A549 (cell line): ENCODE data around the gene TXN. TPM values are rescaled to one million over a fixed set of nuclear protein-coding genes. Genes with fewer than 3 reads are reported as not detected.

ENCODE experiments used
- ATAC-seq, 2 experiments: fragments of 200-7000 bp in 1 of 2; fragments of >200 bp in 1 of 2; cut with Nextera tagmentation in 1 of 2; cut with Tn5 transposase in 1 of 2; 3 replicates each; pipeline versions ENCODE4 v1.8.0 to v1.9.1; 2018 to 2020; ENCODE audit warnings: mild to moderate bottlenecking in 1 of 2, moderate library complexity in 1 of 2
- CTCF ChIA-PET: fragments of 300-600 bp; sonication (Branson Sonifier 250); formaldehyde crosslinking; extraction: SDS; loops from one replicate; lab custom pipeline; 2021; ENCODE audit warnings: antibody characterized with exemption, inconsistent platforms; lab: Yijun Ruan, JAX
- POLR2A ChIA-PET: fragments of 350-600 bp; formaldehyde crosslinking; extraction: SDS; loops from one replicate; lab custom pipeline; 2021; ENCODE audit warnings: antibody characterized with exemption, inconsistent platforms; lab: Yijun Ruan, JAX
- DNase-seq, 2 experiments: peaks; one replicate each; pipeline versions ENCODE4 v3.0.0 to v3.0.0-alpha.2; 2011 to 2016; ENCODE audit warnings: low read depth in 1 of 2, low spot score in 1 of 2
- FAIRE-seq: peaks from 2 replicates; lab custom pipeline; 2011; peaks lifted over from hg19 to GRCh38; lab: Jason Lieb, UNC
- H3K27ac ChIP-seq, 2 experiments: fragments of >200 bp; sonication (Bioruptor Twin); formaldehyde crosslinking; 3 replicates each; pipeline ENCODE4 v1.5.1; 2016 to 2017
- H3K4me1 ChIP-seq: fragments of >200 bp; sonication (Bioruptor Twin); formaldehyde crosslinking; 3 replicates; pipeline ENCODE4 v1.6.1; 2016
- H3K4me2 ChIP-seq: fragments of >200 bp; sonication (Bioruptor Twin); formaldehyde crosslinking; 3 replicates; pipeline ENCODE4 v1.6.1; 2016
- H3K4me3 ChIP-seq: fragments of >200 bp; sonication (Bioruptor Twin); formaldehyde crosslinking; 3 replicates; pipeline ENCODE4 v1.5.1; 2016
- H3K9me3 ChIP-seq: fragments of >200 bp; sonication (Bioruptor Twin); formaldehyde crosslinking; 3 replicates; pipeline ENCODE4 v1.6.1; 2016
- BCL3 ChIP-seq: fragments of >200 bp; sonication (Bioruptor Twin); formaldehyde crosslinking; IDR thresholded peaks from 3 replicates; pipeline ENCODE4 v1.6.1; 2016
- BHLHE40 ChIP-seq: IDR thresholded peaks from 2 replicates; pipeline ENCODE4 v1.6.1; 2012; ENCODE audit warnings: low read depth, low read length, inconsistent platforms
- CBX2 ChIP-seq: fragments of 200-600 bp; sonication (generic); IDR thresholded peaks from 2 replicates; pipeline ENCODE4 v1.6.1; 2016; ENCODE audit warnings: low read depth, mild to moderate bottlenecking, borderline replicate concordance
- CBX8 ChIP-seq: fragments of 200-600 bp; sonication (generic); IDR thresholded peaks from 2 replicates; pipeline ENCODE4 v1.6.1; 2016
- CEBPB ChIP-seq, 2 experiments: fragments of >200 bp in 1 of 2; sonication (Bioruptor Twin) in 1 of 2; formaldehyde crosslinking in 1 of 2; IDR thresholded peaks; 2 replicates each; pipeline ENCODE4 v1.6.1; 2012 to 2016
- CHD2 ChIP-seq: fragments of 150-350 bp; IDR thresholded peaks from 2 replicates; pipeline ENCODE4 v1.6.1; 2014; ENCODE audit warnings: low read length; ENCODE audit not compliant: partially characterized antibody
- CTCF ChIP-seq: fragments of >200 bp; sonication (Bioruptor Twin); formaldehyde crosslinking; IDR thresholded peaks from 3 replicates; pipeline ENCODE4 v1.5.1; 2016
- EHF ChIP-seq: fragments of 250-450 bp; sonication (Bioruptor Pico); IDR thresholded peaks from 2 replicates; pipeline ENCODE4 v1.5.0; 2020; ENCODE audit warnings: mild to moderate bottlenecking
- EHMT2 ChIP-seq: fragments of 200-600 bp; sonication (generic); IDR thresholded peaks from 2 replicates; pipeline ENCODE4 v1.6.1; 2016; ENCODE audit warnings: antibody characterized with exemption, low read depth, mild to moderate bottlenecking, moderate library complexity
- FOXS1 ChIP-seq: fragments of 250-450 bp; sonication (Bioruptor Pico); IDR thresholded peaks from 2 replicates; pipeline ENCODE4 v1.5.0; 2020; ENCODE audit warnings: mild to moderate bottlenecking, moderate library complexity
- HEYL ChIP-seq: fragments of 250-450 bp; sonication (Bioruptor Pico); IDR thresholded peaks from 2 replicates; pipeline ENCODE4 v1.8.0; 2021; ENCODE audit warnings: mild to moderate bottlenecking, moderate library complexity
- HOXB13 ChIP-seq: fragments of 250-450 bp; sonication (Bioruptor Pico); IDR thresholded peaks from 2 replicates; pipeline ENCODE4 v1.5.0; 2020; ENCODE audit warnings: low read depth, mild to moderate bottlenecking, moderate library complexity
- KDM5A ChIP-seq: fragments of 200-600 bp; sonication (generic); IDR thresholded peaks from 2 replicates; pipeline ENCODE4 v1.6.1; 2016; ENCODE audit warnings: antibody characterized with exemption, mild to moderate bottlenecking
- NFE2L2 ChIP-seq: fragments of 150-350 bp; conservative IDR thresholded peaks from 2 replicates; pipeline ENCODE4 v1.6.1; 2014; ENCODE audit warnings: low read length
- PHF8 ChIP-seq: fragments of 200-600 bp; sonication (generic); IDR thresholded peaks from 2 replicates; pipeline ENCODE4 v1.6.1; 2016; ENCODE audit warnings: low read depth, mild to moderate bottlenecking, antibody characterized with exemption, moderate library complexity, borderline replicate concordance
- POLR2A ChIP-seq: IDR thresholded peaks from 2 replicates; pipeline ENCODE4 v1.6.1; 2012; ENCODE audit warnings: mild to moderate bottlenecking, low read length
- POLR2AphosphoS2 ChIP-seq: conservative IDR thresholded peaks from 2 replicates; pipeline ENCODE4 v1.6.1; 2012; ENCODE audit warnings: low read length, improper control_type of control experiment, inconsistent platforms
- SMC3 ChIP-seq: fragments of >200 bp; sonication (Bioruptor Twin); formaldehyde crosslinking; IDR thresholded peaks from 3 replicates; pipeline ENCODE4 v1.6.1; 2018; ENCODE audit warnings: inconsistent platforms
- TFCP2L1 ChIP-seq: fragments of 250-450 bp; sonication (Bioruptor Pico); IDR thresholded peaks from 2 replicates; pipeline ENCODE4 v1.5.0; 2021; ENCODE audit warnings: mild to moderate bottlenecking
- TP53 ChIP-seq: fragments of 250-450 bp; sonication (Bioruptor Pico); IDR thresholded peaks from 2 replicates; pipeline ENCODE4 v1.5.0; 2021; ENCODE audit warnings: mild to moderate bottlenecking, moderate library complexity
- ZNF302 ChIP-seq: fragments of 250-450 bp; sonication (Bioruptor Pico); IDR thresholded peaks from 2 replicates; pipeline ENCODE4 v1.9.0; 2021; ENCODE audit warnings: inconsistent platforms, mild to moderate bottlenecking, moderate library complexity
- ZSCAN20 ChIP-seq: fragments of 250-450 bp; sonication (Bioruptor Pico); IDR thresholded peaks from 2 replicates; pipeline ENCODE4 v1.8.0; 2022; ENCODE audit warnings: mild to moderate bottlenecking, moderate library complexity
- WGBS: methylation state at CpG from one replicate; pipeline ENCODE4 v1.1.6; 2017; ENCODE audit errors: missing lambda C conversion rate; 5-methylcytosine and 5-hydroxymethylcytosine counted together
- polyA plus RNA-seq, 4 experiments: library from polyadenylated mRNA; depleted of rRNA in 3 of 4; stranded (reverse); fragments of >200 nt; fragmentation: RNase III in 1 of 4; extraction: RNeasy Plus Mini Kit Qiagen cat#74134 plus additional on column Dnase treatment in 1 of 4; gene quantifications; 2 replicates in 3 of 4; 3 replicates in 1 of 4; pipeline ENCODE4 v1.2.3, GENCODE V29; 2011 to 2017
- TF ChIP-seq, protein P1 (sequence below): fragments of 150-350 bp; IDR thresholded peaks from 2 replicates; pipeline ENCODE4 v1.6.1; 2014; ENCODE audit warnings: low read depth, mild to moderate bottlenecking, low read length
- TF ChIP-seq, protein P2 (sequence below): fragments of 200-600 bp; sonication (generic); IDR thresholded peaks from 2 replicates; pipeline ENCODE4 v1.6.1; 2016; ENCODE audit warnings: antibody characterized with exemption, mild to moderate bottlenecking, moderate library complexity
- TF ChIP-seq, protein P3 (sequence below): IDR thresholded peaks from 2 replicates; pipeline ENCODE4 v1.6.1; 2012; ENCODE audit warnings: low read depth, borderline replicate concordance
- TF ChIP-seq, protein P4 (sequence below): fragments of >200 bp; sonication (Bioruptor Twin); formaldehyde crosslinking; IDR thresholded peaks from 2 replicates; pipeline ENCODE4 v1.6.1; 2016
- TF ChIP-seq, protein P5 (sequence below): IDR thresholded peaks from 2 replicates; pipeline ENCODE4 v1.6.1; 2012

The TXN gene
- polyA plus RNA-seq, 2 of the 4 experiments (the other 2 are of a cell fraction) = 1,309 to 1,626 TPM

DNA sequence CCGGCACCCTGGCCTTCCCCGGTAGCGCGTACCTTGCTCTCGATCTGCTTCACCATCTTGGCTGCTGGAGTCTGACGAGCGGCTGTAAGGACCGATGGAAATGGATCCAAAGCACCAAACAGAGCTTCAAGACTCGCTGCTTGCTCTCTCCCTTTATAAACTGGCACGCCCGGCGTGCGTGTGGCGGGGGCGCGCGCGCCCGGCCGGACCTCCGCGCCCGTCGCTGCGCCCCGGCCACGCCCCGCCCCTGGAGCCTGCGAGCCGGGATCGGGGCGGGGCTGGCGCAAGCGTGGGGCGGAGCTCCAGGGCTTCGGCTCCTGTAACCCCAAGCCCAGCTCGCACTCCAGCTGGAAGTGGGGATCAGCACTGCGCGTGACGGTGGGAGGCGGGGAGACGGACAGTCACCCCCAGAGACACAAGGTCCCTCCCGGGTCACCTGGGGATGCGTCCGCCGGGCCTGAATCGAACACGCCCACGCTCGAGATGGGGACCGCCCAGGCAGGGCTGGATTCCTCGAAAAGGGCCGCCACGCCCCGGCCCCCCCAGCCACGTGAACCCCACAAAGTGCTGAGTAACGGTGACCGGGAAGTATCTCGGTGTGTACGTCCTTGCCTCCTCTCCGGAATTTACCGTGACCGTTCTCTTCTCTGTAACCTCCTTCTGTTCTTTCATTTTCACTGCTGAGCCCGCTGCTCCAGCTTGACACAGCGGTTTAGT is at the start of gene TXN (continued):
- TF ChIP-seq, protein P1, sequence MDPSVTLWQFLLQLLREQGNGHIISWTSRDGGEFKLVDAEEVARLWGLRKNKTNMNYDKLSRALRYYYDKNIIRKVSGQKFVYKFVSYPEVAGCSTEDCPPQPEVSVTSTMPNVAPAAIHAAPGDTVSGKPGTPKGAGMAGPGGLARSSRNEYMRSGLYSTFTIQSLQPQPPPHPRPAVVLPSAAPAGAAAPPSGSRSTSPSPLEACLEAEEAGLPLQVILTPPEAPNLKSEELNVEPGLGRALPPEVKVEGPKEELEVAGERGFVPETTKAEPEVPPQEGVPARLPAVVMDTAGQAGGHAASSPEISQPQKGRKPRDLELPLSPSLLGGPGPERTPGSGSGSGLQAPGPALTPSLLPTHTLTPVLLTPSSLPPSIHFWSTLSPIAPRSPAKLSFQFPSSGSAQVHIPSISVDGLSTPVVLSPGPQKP = no peak
- TF ChIP-seq TFCP2L1 (CRISPR knock-in tag) = no peak
- TF ChIP-seq TP53 (CRISPR knock-in tag) = no peak
- no peak for TF ChIP-seq CBX8
- TF ChIP-seq HOXB13 (CRISPR knock-in tag) = no peak
- no peak; the same call in 1 of the 2 replicates for TF ChIP-seq PHF8
- TF ChIP-seq CBX2 = no peak
- TF ChIP-seq BCL3 = peak; percentile 79; the same call in 2 of the 3 replicates
- TF ChIP-seq BHLHE40 = no peak
- no peak for TF ChIP-seq EHMT2
- TF ChIP-seq EHF = no peak
- TF ChIP-seq HEYL (CRISPR knock-in tag) = no peak
- TF ChIP-seq CHD2 = no peak
- no peak; the same call in 1 of the 2 replicates for TF ChIP-seq POLR2AphosphoS2
- TF ChIP-seq, protein P2, sequence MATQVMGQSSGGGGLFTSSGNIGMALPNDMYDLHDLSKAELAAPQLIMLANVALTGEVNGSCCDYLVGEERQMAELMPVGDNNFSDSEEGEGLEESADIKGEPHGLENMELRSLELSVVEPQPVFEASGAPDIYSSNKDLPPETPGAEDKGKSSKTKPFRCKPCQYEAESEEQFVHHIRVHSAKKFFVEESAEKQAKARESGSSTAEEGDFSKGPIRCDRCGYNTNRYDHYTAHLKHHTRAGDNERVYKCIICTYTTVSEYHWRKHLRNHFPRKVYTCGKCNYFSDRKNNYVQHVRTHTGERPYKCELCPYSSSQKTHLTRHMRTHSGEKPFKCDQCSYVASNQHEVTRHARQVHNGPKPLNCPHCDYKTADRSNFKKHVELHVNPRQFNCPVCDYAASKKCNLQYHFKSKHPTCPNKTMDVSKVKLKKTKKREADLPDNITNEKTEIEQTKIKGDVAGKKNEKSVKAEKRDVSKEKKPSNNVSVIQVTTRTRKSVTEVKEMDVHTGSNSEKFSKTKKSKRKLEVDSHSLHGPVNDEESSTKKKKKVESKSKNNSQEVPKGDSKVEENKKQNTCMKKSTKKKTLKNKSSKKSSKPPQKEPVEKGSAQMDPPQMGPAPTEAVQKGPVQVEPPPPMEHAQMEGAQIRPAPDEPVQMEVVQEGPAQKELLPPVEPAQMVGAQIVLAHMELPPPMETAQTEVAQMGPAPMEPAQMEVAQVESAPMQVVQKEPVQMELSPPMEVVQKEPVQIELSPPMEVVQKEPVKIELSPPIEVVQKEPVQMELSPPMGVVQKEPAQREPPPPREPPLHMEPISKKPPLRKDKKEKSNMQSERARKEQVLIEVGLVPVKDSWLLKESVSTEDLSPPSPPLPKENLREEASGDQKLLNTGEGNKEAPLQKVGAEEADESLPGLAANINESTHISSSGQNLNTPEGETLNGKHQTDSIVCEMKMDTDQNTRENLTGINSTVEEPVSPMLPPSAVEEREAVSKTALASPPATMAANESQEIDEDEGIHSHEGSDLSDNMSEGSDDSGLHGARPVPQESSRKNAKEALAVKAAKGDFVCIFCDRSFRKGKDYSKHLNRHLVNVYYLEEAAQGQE = no peak
- TF ChIP-seq KDM5A = no peak
- TF ChIP-seq, protein P3, sequence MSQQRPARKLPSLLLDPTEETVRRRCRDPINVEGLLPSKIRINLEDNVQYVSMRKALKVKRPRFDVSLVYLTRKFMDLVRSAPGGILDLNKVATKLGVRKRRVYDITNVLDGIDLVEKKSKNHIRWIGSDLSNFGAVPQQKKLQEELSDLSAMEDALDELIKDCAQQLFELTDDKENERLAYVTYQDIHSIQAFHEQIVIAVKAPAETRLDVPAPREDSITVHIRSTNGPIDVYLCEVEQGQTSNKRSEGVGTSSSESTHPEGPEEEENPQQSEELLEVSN = peak; percentile 29; the same call in 1 of the 2 replicates
- TF ChIP-seq ZNF302 (CRISPR knock-in tag) = no peak
- no peak for TF ChIP-seq SMC3
- TF ChIP-seq NFE2L2 = peak; percentile 99
- TF ChIP-seq ZSCAN20 = no peak
- TF ChIP-seq POLR2A = peak; percentile 96
- TF ChIP-seq FOXS1 (CRISPR knock-in tag) = no peak
- no peak for TF ChIP-seq CEBPB (IDR thresholded peaks at IDR 0.05)

- ATAC-seq (no peak), DNase-seq (no peak), FAIRE-seq (no peak)
- CTCF ChIA-PET = interaction anchor here (0.6 kb wide), 1 partner anchor 32 kb away, joined by 3 read pairs; no protein-coding TSS in a partner anchor
- Histone ChIP-seq H3K4me3 (no peak overlapping the region), H3K27ac (peak overlapping the region; percentile 13 to 22; a peak in 2 of 6 replicates), H3K4me1 (peaks cover 9% of the 10 kb centered on the region; the same call in 1 of the 3 replicates), H3K4me2 (0 out of 3 replicates have a peak overlapping the region, but pooled peaks have one; percentile 9), H3K9me3 (no peaks in the 10 kb centered on the region)
- 18% methylated on average over 1 of the region's 1 CpG for WGBS
- POLR2A ChIA-PET = no interaction called here
- TF ChIP-seq CTCF = no peak
- TF ChIP-seq, protein P4, sequence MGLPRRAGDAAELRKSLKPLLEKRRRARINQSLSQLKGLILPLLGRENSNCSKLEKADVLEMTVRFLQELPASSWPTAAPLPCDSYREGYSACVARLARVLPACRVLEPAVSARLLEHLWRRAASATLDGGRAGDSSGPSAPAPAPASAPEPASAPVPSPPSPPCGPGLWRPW = peak; percentile 85
- no peak for TF ChIP-seq BCL3
- TF ChIP-seq CHD2 = no peak
- TF ChIP-seq CBX8 = no peak
- TF ChIP-seq CEBPB (IDR thresholded peaks at IDR 0.05) = peak; percentile 44 to 77; a peak in 3 of 4 replicates
- no peak for TF ChIP-seq FOXS1 (CRISPR knock-in tag)
- TF ChIP-seq HOXB13 (CRISPR knock-in tag) = no peak
- TF ChIP-seq, protein P5, sequence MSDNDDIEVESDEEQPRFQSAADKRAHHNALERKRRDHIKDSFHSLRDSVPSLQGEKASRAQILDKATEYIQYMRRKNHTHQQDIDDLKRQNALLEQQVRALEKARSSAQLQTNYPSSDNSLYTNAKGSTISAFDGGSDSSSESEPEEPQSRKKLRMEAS = no peak
- TF ChIP-seq, protein P1 = no peak
Observed at GRCh38 chr9:110303133-110303532, 46.8 kb upstream of the TXN start.
